Loucy (cell line): Measurements from ENCODE around the gene PDE10A.

Experiments used
- H2AFZ ChIP-seq: fragments of 200-600 bp; sonication (generic); 2 replicates; pipeline ENCODE4 v1.6.0; 2016; ENCODE audit warnings: antibody characterized with exemption, mild to moderate bottlenecking, low read length, moderate library complexity
- H3F3A ChIP-seq: fragments of 200-600 bp; 2 replicates; pipeline ENCODE4 v1.6.0; 2016; ENCODE audit warnings: antibody characterized with exemption, low read depth, mild to moderate bottlenecking
- H3K27me3 ChIP-seq: fragments of 200-600 bp; sonication (generic); 2 replicates; pipeline ENCODE4 v1.6.1; 2014; ENCODE audit warnings: low read length, mild to moderate bottlenecking; ENCODE audit not compliant: insufficient read depth, poor library complexity, severe bottlenecking
- H3K36me3 ChIP-seq: fragments of 200-600 bp; sonication (generic); 2 replicates; pipeline ENCODE4 v1.6.1; 2016; ENCODE audit warnings: low read length; ENCODE audit not compliant: insufficient read depth
- H3K4me1 ChIP-seq: fragments of 200-600 bp; sonication (generic); 2 replicates; pipeline ENCODE4 v1.5.1; 2014; ENCODE audit warnings: low read length, mild to moderate bottlenecking; ENCODE audit not compliant: insufficient read depth, poor library complexity, severe bottlenecking
- H3K4me2 ChIP-seq: fragments of 200-600 bp; sonication (generic); 2 replicates; pipeline ENCODE4 v1.6.0; 2014; ENCODE audit warnings: antibody characterized with exemption, low read length, low read depth, mild to moderate bottlenecking; ENCODE audit not compliant: poor library complexity, severe bottlenecking
- H3K4me3 ChIP-seq: fragments of 200-600 bp; sonication (generic); 2 replicates; pipeline ENCODE4 v1.5.1; 2014; ENCODE audit warnings: low read length, mild to moderate bottlenecking, mixed read lengths; ENCODE audit not compliant: poor library complexity, severe bottlenecking
- H3K79me2 ChIP-seq: fragments of 200-600 bp; sonication (generic); 2 replicates; pipeline ENCODE4 v1.6.1; 2014; ENCODE audit warnings: low read length; ENCODE audit not compliant: insufficient read depth
- H3K9ac ChIP-seq: fragments of 200-600 bp; sonication (generic); 2 replicates; pipeline ENCODE4 v1.6.0; 2014; ENCODE audit warnings: mild to moderate bottlenecking, low read depth, low read length, moderate library complexity; ENCODE audit not compliant: poor library complexity, severe bottlenecking
- H3K9me2 ChIP-seq: fragments of 200-600 bp; sonication (generic); replicated peaks from 2 replicates; pipeline ENCODE4 v1.6.1; 2016; ENCODE audit warnings: low read depth, low read length, mixed read lengths
- H3K9me3 ChIP-seq: fragments of 200-600 bp; sonication (generic); 2 replicates; pipeline ENCODE4 v1.6.1; 2014; ENCODE audit warnings: mild to moderate bottlenecking, antibody characterized with exemption, low read length, low read depth; ENCODE audit not compliant: insufficient read depth
- H4K20me1 ChIP-seq: fragments of 200-600 bp; sonication (generic); 2 replicates; pipeline ENCODE4 v1.6.0; 2014; ENCODE audit warnings: antibody characterized with exemption, low read length, mild to moderate bottlenecking; ENCODE audit not compliant: insufficient read depth, poor library complexity, severe bottlenecking
- CTCF ChIP-seq: fragments of 200-600 bp; sonication (generic); conservative IDR thresholded peaks from 2 replicates; pipeline ENCODE4 v1.5.1; 2014; ENCODE audit warnings: mild to moderate bottlenecking, antibody characterized with exemption, low read length
- EZH2phosphoT487 ChIP-seq: fragments of 200-600 bp; IDR thresholded peaks from 2 replicates; pipeline ENCODE4 v1.6.1; 2018; ENCODE audit warnings: antibody characterized with exemption, mild to moderate bottlenecking, moderate library complexity, borderline replicate concordance

Gene PDE10A

GRCh38 chr6:165705941-165706340, 42.9 kb upstream of the PDE10A start:
- H3K27me3 ChIP-seq = no peaks in the 10 kb centered on the region
- H3K9ac ChIP-seq = no peak overlapping the region
- H3K79me2 ChIP-seq = no peaks in the 10 kb centered on the region
- H4K20me1 ChIP-seq = no peaks in the 10 kb centered on the region
- TF ChIP-seq EZH2phosphoT487 = no peak
- no peaks in the 10 kb centered on the region for H3K9me3 ChIP-seq
- no peak overlapping the region for H3K4me3 ChIP-seq
- H3F3A ChIP-seq = no peaks in the 10 kb centered on the region
- no peaks in the 10 kb centered on the region for H3K36me3 ChIP-seq
- H2AFZ ChIP-seq = no peak overlapping the region
- no peaks in the 10 kb centered on the region for H3K9me2 ChIP-seq
- H3K4me2 ChIP-seq = no peak overlapping the region
- H3K4me1 ChIP-seq = no peaks in the 10 kb centered on the region

- TF ChIP-seq EZH2phosphoT487 = no peak
- TF ChIP-seq CTCF = no peak
- Histone ChIP-seq H3K79me2 (no peaks in the 10 kb centered on the region), H3K4me1 (no peaks in the 10 kb centered on the region), H3K4me3 (no peak overlapping the region), H3K4me2 (no peak overlapping the region), H3K27me3 (no peaks in the 10 kb centered on the region), H3K9me3 (no peaks in the 10 kb centered on the region), H2AFZ (no peak overlapping the region), H3K9ac (no peak overlapping the region), H3K36me3 (no peaks in the 10 kb centered on the region), H3K9me2 (no peaks in the 10 kb centered on the region), H3F3A (no peaks in the 10 kb centered on the region), H4K20me1 (no peaks in the 10 kb centered on the region)
These were observed 41.2 kb upstream of the PDE10A start for GRCh38 chr6:165704045-165704748.

GRCh38 chr6:165702669-165703068, 39.6 kb upstream of the PDE10A start:
- Histone ChIP-seq H3K9me2 (no peaks in the 10 kb centered on the region), H2AFZ (no peak overlapping the region), H3K4me3 (no peak overlapping the region), H3K79me2 (no peaks in the 10 kb centered on the region), H4K20me1 (no peaks in the 10 kb centered on the region), H3K4me2 (no peak overlapping the region), H3K9me3 (no peaks in the 10 kb centered on the region), H3F3A (no peaks in the 10 kb centered on the region), H3K27me3 (no peaks in the 10 kb centered on the region), H3K36me3 (no peaks in the 10 kb centered on the region), H3K9ac (no peak overlapping the region), H3K4me1 (no peaks in the 10 kb centered on the region)
- no peak for TF ChIP-seq EZH2phosphoT487
- TF ChIP-seq CTCF = no peak
